IMR-90 (cell line): Measurements from ENCODE around the gene KAT2B. TPM values are rescaled to one million over a fixed set of nuclear protein-coding genes. Genes with fewer than 3 reads are reported as not detected.

ENCODE experiments used
- ATAC-seq: fragments of 200-7000 bp; cut with Tn5 transposase; 2 replicates; pipeline ENCODE4 v1.9.1; 2020; ENCODE audit warnings: low read depth, mild to moderate bottlenecking, moderate library complexity
- BruUV-seq: library from RNA; stranded (reverse); fragments of 400-500 nt; replicated peaks from 2 replicates; lab custom pipeline; 2021; lab: Mats Ljungman, UMichigan
- CTCF ChIA-PET: fragments of 300-600 bp; formaldehyde crosslinking; extraction: SDS; loops from one replicate; lab custom pipeline; 2021; ENCODE audit warnings: antibody characterized with exemption; lab: Yijun Ruan, JAX
- POLR2A ChIA-PET: fragments of 300-600 bp; sonication (Branson Sonifier 250); formaldehyde crosslinking; loops from one replicate; lab custom pipeline; 2022; ENCODE audit warnings: antibody characterized with exemption; ENCODE audit not compliant: unreplicated experiment; lab: Charles Lee
- DNase-seq: peaks from one replicate; pipeline ENCODE4 v3.0.0; 2013
- H2AFZ ChIP-seq: replicated peaks from 2 replicates; pipeline ENCODE3; 2013; ENCODE audit warnings: low read length, mild to moderate bottlenecking; ENCODE audit not compliant: poor library complexity
- H2AK5ac ChIP-seq: 2 replicates; pipeline ENCODE4 v1.6.1; 2013; ENCODE audit warnings: low read depth, low read length, inconsistent platforms
- H2AK9ac ChIP-seq: replicated peaks from 2 replicates; pipeline ENCODE3; 2013; ENCODE audit warnings: mild to moderate bottlenecking, low read depth, low read length, moderate library complexity; ENCODE audit not compliant: poor library complexity
- H2BK120ac ChIP-seq: 2 replicates; pipeline ENCODE4 v1.6.1; 2013; ENCODE audit warnings: low read depth, low read length, inconsistent platforms
- H2BK15ac ChIP-seq: 3 replicates; pipeline ENCODE4 v1.6.1; 2013; ENCODE audit warnings: low read depth, low read length, inconsistent platforms
- H2BK20ac ChIP-seq: 2 replicates; pipeline ENCODE4 v1.6.1; 2013; ENCODE audit warnings: low read depth, mild to moderate bottlenecking, inconsistent platforms, low read length, moderate library complexity
- H2BK5ac ChIP-seq: 2 replicates; pipeline ENCODE4 v1.6.1; 2013; ENCODE audit warnings: mild to moderate bottlenecking, low read depth, low read length, inconsistent platforms; ENCODE audit not compliant: poor library complexity, severe bottlenecking
- H3K14ac ChIP-seq: replicated peaks from 2 replicates; pipeline ENCODE4 v1.6.1; 2013; ENCODE audit warnings: low read depth, low read length, inconsistent platforms
- H3K18ac ChIP-seq: 2 replicates; pipeline ENCODE4 v1.6.1; 2013; ENCODE audit warnings: low read depth, low read length, control low read depth
- H3K23ac ChIP-seq: 2 replicates; pipeline ENCODE4 v1.6.1; 2013; ENCODE audit warnings: low read depth, low read length, inconsistent platforms
- H3K27ac ChIP-seq: 2 replicates; pipeline ENCODE4 v1.5.1; 2013; ENCODE audit warnings: mild to moderate bottlenecking, control low read depth, low read length; ENCODE audit not compliant: insufficient read depth
- H3K27me3 ChIP-seq: 2 replicates; pipeline ENCODE4 v1.6.1; 2013; ENCODE audit warnings: low read length; ENCODE audit not compliant: control insufficient read depth, insufficient read depth
- H3K36me3 ChIP-seq: 2 replicates; pipeline ENCODE4 v1.6.1; 2013; ENCODE audit warnings: low read length, mixed read lengths; ENCODE audit not compliant: control insufficient read depth, insufficient read depth
- H3K4ac ChIP-seq: 2 replicates; pipeline ENCODE4 v1.6.1; 2013; ENCODE audit warnings: low read depth, low read length, inconsistent platforms
- H3K4me1 ChIP-seq: 2 replicates; pipeline ENCODE4 v1.6.1; 2013; ENCODE audit warnings: low read length, mixed read lengths; ENCODE audit not compliant: control insufficient read depth, insufficient read depth
- H3K4me2 ChIP-seq: 2 replicates; pipeline ENCODE4 v1.6.1; 2013; ENCODE audit warnings: low read depth, mild to moderate bottlenecking, control low read depth, low read length, moderate library complexity
- H3K4me3 ChIP-seq: 2 replicates; pipeline ENCODE4 v1.5.1; 2013; ENCODE audit warnings: low read depth, mild to moderate bottlenecking, control low read depth, low read length, moderate library complexity; ENCODE audit not compliant: insufficient read depth
- H3K56ac ChIP-seq: 2 replicates; pipeline ENCODE4 v1.6.1; 2013; ENCODE audit warnings: low read length, inconsistent platforms; ENCODE audit not compliant: insufficient read depth; ENCODE audit errors: extremely low read depth
- H3K79me1 ChIP-seq, 2 experiments: 2 replicates each; pipeline ENCODE4 v1.6.1; 2013; ENCODE audit warnings: low read length in 2 of 2, inconsistent platforms in 1 of 2, low read depth in 1 of 2
- H3K9ac ChIP-seq: 2 replicates; pipeline ENCODE4 v1.6.1; 2013; ENCODE audit warnings: low read depth, low read length, control low read depth
- H3K9me1 ChIP-seq: 2 replicates; pipeline ENCODE4 v1.6.1; 2013; ENCODE audit warnings: low read length, inconsistent platforms; ENCODE audit not compliant: insufficient read depth
- H3K9me3 ChIP-seq: 2 replicates; pipeline ENCODE4 v1.6.1; 2013; ENCODE audit warnings: low read length; ENCODE audit not compliant: control insufficient read depth, insufficient read depth
- H4K20me1 ChIP-seq: 2 replicates; pipeline ENCODE4 v1.6.1; 2013; ENCODE audit warnings: low read length, inconsistent platforms; ENCODE audit not compliant: insufficient read depth
- H4K5ac ChIP-seq: 2 replicates; pipeline ENCODE4 v1.6.1; 2013; ENCODE audit warnings: mild to moderate bottlenecking, low read depth, low read length, control low read depth
- H4K8ac ChIP-seq, 2 experiments: 2 replicates each; pipeline ENCODE4 v1.6.1; 2013; ENCODE audit warnings: low read depth in 2 of 2, low read length in 2 of 2, control low read depth in 1 of 2, inconsistent platforms in 1 of 2
- H4K91ac ChIP-seq: 2 replicates; pipeline ENCODE4 v1.6.1; 2013; ENCODE audit warnings: low read depth, low read length, inconsistent platforms; ENCODE audit not compliant: insufficient read depth
- BHLHE40 ChIP-seq: fragments of 150-350 bp; IDR thresholded peaks from 2 replicates; pipeline ENCODE4 v1.6.1; 2016; ENCODE audit warnings: mild to moderate bottlenecking, low read depth, low read length
- CEBPB ChIP-seq: IDR thresholded peaks from 2 replicates; pipeline ENCODE4 v1.6.1; 2012; ENCODE audit warnings: low read depth, low read length, improper control_type of control experiment
- CHD1 ChIP-seq: IDR thresholded peaks from 2 replicates; pipeline ENCODE4 v1.6.1; 2012; ENCODE audit warnings: low read depth, low read length, improper control_type of control experiment
- CTCF ChIP-seq: conservative IDR thresholded peaks from 2 replicates; pipeline ENCODE4 v1.5.1; 2012; ENCODE audit warnings: mild to moderate bottlenecking, low read depth, low read length, improper control_type of control experiment
- ELK1 ChIP-seq: fragments of 150-350 bp; IDR thresholded peaks from 2 replicates; pipeline ENCODE4 v1.6.1; 2016; ENCODE audit warnings: low read depth, mild to moderate bottlenecking, low read length, moderate library complexity, borderline replicate concordance
- FOS ChIP-seq: fragments of 150-350 bp; IDR thresholded peaks from 2 replicates; pipeline ENCODE4 v1.6.1; 2016; ENCODE audit warnings: low read depth, low read length
- MAFK ChIP-seq: IDR thresholded peaks from 2 replicates; pipeline ENCODE4 v1.6.1; 2012; ENCODE audit warnings: low read depth, low read length, improper control_type of control experiment
- MAZ ChIP-seq: IDR thresholded peaks from 2 replicates; pipeline ENCODE4 v1.6.1; 2012; ENCODE audit warnings: low read depth, mild to moderate bottlenecking, low read length, improper control_type of control experiment, moderate library complexity, borderline replicate concordance
- MXI1 ChIP-seq: IDR thresholded peaks from 2 replicates; pipeline ENCODE4 v1.6.1; 2012; ENCODE audit warnings: low read depth, mild to moderate bottlenecking, low read length, moderate library complexity, borderline replicate concordance
- NFE2L2 ChIP-seq: fragments of 150-350 bp; IDR thresholded peaks from 2 replicates; pipeline ENCODE4 v1.6.1; 2016; ENCODE audit warnings: low read depth, mild to moderate bottlenecking, low read length
- POLR2A ChIP-seq: IDR thresholded peaks from 2 replicates; pipeline ENCODE4 v1.6.1; 2012; ENCODE audit warnings: mild to moderate bottlenecking, low read depth, low read length
- RAD21 ChIP-seq: IDR thresholded peaks from 2 replicates; pipeline ENCODE4 v1.6.1; 2012; ENCODE audit warnings: low read length, improper control_type of control experiment
- RCOR1 ChIP-seq: IDR thresholded peaks from 2 replicates; pipeline ENCODE4 v1.6.1; 2012; ENCODE audit warnings: mild to moderate bottlenecking, low read length, improper control_type of control experiment; ENCODE audit not compliant: insufficient replicate concordance
- RFX5 ChIP-seq: IDR thresholded peaks from 2 replicates; pipeline ENCODE4 v1.8.0; 2012; ENCODE audit warnings: low read depth, mild to moderate bottlenecking, low read length, moderate library complexity
- SMC3 ChIP-seq: fragments of 150-350 bp; IDR thresholded peaks from 2 replicates; pipeline ENCODE4 v1.6.1; 2016; ENCODE audit warnings: low read depth, mild to moderate bottlenecking, antibody characterized with exemption, low read length, moderate library complexity
- USF2 ChIP-seq: fragments of 150-350 bp; IDR thresholded peaks from 2 replicates; pipeline ENCODE4 v1.6.1; 2017; ENCODE audit warnings: mild to moderate bottlenecking, antibody characterized with exemption, low read length, low read depth
- WGBS, 2 experiments: methylation state at CpG; one replicate each; pipeline versions ENCODE4 v1.1.5 to v1.1.7; 2013; ENCODE audit warnings: missing lambda C conversion rate in 2 of 2; ENCODE audit not compliant: insufficient read length in 1 of 2; ENCODE audit errors: extremely low coverage in 2 of 2; 5-methylcytosine and 5-hydroxymethylcytosine counted together
- dilution Hi-C: fragments of 300-500 bp; cut with HindIII; formaldehyde crosslinking; loops from one replicate; pipeline ENCODE4 v1.14.3; 2018; ENCODE audit warnings: low sequenced_read_pairs; ENCODE audit not compliant: unreplicated experiment
- in situ Hi-C: fragments of 300-500 bp; cut with MboI; formaldehyde crosslinking; loops from 3 replicates; pipeline ENCODE4 v1.14.3; 2019; ENCODE audit warnings: low sequenced_read_pairs, inconsistent platforms, mixed read lengths
- intact Hi-C: fragments of 100-400 bp; cut with micrococcal nuclease; formaldehyde crosslinking; loops from 2 replicates; pipeline ENCODE4 v1.10.0; 2022
- polyA plus RNA-seq, 3 experiments: library from polyadenylated mRNA; depleted of rRNA; stranded (reverse); fragments of >200 nt; gene quantifications; 2 replicates each; pipeline ENCODE4 v1.2.3, GENCODE V29; 2012; ENCODE audit warnings: low replicate concordance in 1 of 3
- total RNA-seq: library from RNA; depleted of rRNA; stranded (reverse); fragments of >200 nt; gene quantifications from 2 replicates; pipeline ENCODE4 v1.2.3, GENCODE V29; 2012

KAT2B gene
- total and polyA plus RNA-seq, 2 of the 4 experiments (the other 2 are of a cell fraction) = 2.0 to 2.2 TPM

- H3K4me1 ChIP-seq = no peaks in the 10 kb centered on the region
- H2BK15ac ChIP-seq = no peak overlapping the region
- no peak overlapping the region for H4K8ac ChIP-seq
- H3K23ac ChIP-seq = no peak overlapping the region
- no peak overlapping the region for H3K4me2 ChIP-seq
- H3K36me3 ChIP-seq = no peaks in the 10 kb centered on the region
- TF ChIP-seq POLR2A (no peak), CEBPB (no peak), RAD21 (no peak), USF2 (no peak), NFE2L2 (no peak), FOS (no peak), RFX5 (no peak), CTCF (no peak), MXI1 (no peak), MAZ (no peak), ELK1 (no peak), CHD1 (no peak), SMC3 (no peak), BHLHE40 (no peak), MAFK (no peak), RCOR1 (no peak)
- H3K9ac ChIP-seq = no peak overlapping the region
- no peak overlapping the region for H2AK5ac ChIP-seq
- no peak overlapping the region for H3K4me3 ChIP-seq
- no peaks in the 10 kb centered on the region for H3K9me1 ChIP-seq
- intact Hi-C loops (no loop called here), in situ Hi-C loops (no loop called here), dilution Hi-C loops (no loop called here)
- DNase-seq (no peak), ATAC-seq (no peak)
- H2BK5ac ChIP-seq = no peak overlapping the region
- H3K27me3 ChIP-seq = no peaks in the 10 kb centered on the region
- H3K79me1 ChIP-seq = no peaks in the 10 kb centered on the region
- no peak overlapping the region for H4K91ac ChIP-seq
- no peak overlapping the region for H2AFZ ChIP-seq
- no peak overlapping the region for H4K5ac ChIP-seq
- BruUV-seq = no TSS peak
- H2AK9ac ChIP-seq = no peak overlapping the region
- no peak overlapping the region for H3K18ac ChIP-seq
- H2BK20ac ChIP-seq = no peak overlapping the region
- no peaks in the 10 kb centered on the region for H4K20me1 ChIP-seq
- H3K56ac ChIP-seq = no peak overlapping the region
- no peak overlapping the region for H3K4ac ChIP-seq
- no peak overlapping the region for H3K14ac ChIP-seq
- ChIA-PET CTCF (no interaction called here), POLR2A (no interaction called here)
- H2BK120ac ChIP-seq = no peak overlapping the region
- H3K9me3 ChIP-seq = no peaks in the 10 kb centered on the region
- H3K27ac ChIP-seq = no peak overlapping the region
- WGBS, 2 experiments = 80% methylated on average over 2 of the region's 5 CpGs; no CpG with 5 or more reads in 1 of the 2 experiments
These were observed 150.7 kb downstream of the KAT2B start for GRCh38 chr3:20190991-20191390.
